GM18502 (cell line): ENCODE data around the gene SSTR3.

Source experiments
- ATAC-seq: cut with Tn5 transposase; IDR thresholded peaks from one replicate; pipeline ENCODE4 v1.9.1; 2021; ENCODE audit warnings: mild to moderate bottlenecking; ENCODE audit not compliant: unreplicated experiment, poor library complexity

SSTR3 gene

DNA sequence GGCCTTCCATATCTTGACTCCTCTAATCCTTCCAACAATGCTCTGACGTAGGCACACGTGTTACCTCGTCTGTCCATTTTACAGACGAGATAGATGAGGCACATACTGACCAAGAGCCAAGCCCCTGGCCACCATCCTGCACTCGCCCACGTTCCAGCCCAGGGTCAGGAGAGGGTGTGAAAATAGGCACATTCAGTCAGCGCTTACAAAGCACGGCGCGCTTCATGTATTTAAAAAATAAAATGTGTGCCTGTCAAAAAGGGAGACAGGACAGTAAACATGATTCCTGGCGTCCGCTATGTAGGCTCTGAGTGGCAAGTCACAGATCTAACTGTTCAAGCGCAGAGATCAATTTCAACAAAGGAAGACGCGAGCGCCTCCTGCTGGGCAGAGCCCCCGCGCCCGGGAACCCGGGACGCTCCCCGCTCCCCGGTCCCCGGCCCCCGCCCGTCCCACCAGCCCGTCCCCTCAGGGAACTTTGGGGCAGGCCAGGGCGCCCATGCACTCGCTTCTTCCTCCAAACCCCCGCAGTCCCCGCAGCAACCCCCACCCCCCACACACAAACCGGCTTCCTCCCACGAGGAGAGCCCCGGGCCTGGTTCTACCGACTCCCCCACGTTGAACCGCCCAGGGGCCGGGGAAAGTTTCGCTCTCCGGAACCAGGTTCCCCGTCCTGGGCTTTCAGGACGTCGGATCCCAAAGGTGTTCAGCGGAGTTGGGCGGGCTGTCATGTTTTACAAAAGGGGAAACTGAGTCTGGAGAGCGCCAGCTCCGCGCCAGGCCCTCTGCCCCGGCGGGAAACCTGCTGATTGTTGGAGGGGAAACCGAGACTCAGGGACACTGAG, 13.8 kb downstream of the SSTR3 start:
- peak; percentile 6 for ATAC-seq

DNA sequence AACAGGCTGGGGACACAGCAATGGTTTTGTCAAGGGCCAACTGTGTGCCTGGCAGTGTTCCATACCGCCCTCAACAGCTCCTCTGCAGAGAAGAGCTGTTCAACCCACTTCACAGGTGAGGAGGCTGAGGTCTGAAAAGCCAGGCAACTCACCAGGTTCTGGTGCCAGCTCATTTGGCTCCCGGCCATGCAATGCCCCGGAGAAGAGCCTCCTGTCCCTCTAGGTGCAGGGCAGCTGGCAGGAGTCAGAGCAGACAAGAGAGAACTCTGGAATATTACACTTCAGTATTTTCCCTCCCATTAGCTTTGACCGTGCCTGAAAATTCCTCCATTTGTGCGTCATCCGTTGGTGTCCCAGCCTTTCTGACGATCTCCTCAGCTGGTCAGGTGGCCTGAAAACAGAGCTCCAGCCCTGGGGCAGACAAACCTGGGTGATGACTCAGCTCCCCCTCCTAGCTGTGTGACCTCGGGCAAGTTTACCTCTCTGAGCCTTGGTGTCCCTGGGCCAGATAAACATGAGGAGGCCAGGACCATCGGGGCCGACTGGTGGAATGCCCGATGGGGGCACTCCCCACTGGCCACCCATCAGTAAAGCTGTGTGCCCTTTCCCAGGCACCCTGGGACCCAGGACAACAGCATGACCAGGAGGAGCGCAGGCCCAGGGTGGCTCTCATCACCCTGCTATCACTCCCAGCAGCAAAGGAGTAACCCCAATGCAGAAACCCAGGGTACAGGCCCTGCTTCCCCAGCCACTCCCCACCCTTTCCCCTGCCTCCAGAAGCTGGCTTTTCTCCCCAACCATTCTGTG, 14.6 kb downstream of the SSTR3 start:
- ATAC-seq, result no peak

DNA sequence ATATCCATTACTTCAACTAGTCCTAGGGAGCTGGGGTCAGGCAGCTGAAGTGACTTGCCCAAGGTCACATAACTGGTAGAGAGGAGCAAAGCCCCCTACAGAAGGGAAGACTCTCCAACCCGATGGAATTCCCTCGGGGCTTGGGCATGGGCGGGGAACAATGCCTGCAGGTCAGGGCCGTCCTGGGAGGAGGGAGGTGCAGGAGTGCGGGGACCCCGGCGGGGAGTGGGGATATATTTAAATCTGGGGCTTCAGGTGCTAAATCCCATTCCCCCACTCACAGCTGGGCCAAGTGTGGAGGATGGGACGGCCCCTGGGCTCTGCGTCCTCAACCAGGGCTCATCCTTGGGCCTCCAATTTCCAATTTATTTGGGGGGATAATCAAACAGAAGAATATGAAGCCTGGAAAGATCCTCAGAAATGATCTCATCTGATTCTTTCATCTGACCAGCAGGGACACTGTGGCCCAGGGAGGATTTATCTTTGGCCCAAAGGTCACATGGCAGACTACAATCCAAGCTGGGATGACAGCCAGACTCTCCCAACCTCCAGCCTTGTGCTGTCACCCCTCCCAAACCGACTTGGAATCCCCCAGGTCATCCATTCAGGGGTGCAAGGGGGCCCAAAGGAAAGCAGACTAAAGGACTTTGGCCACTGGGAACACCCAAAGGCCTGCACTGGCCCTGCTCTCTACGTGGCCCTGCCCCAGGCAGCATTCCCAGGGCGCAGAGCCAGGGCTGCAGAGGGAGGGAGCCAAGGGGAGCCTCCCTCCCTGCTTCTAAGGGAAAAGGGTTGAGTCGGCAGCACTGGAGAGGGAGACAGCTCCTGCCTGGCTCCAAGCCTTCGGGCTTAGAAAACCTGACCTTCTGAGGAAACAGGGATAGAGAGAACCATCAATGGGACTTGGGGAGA, 15.5 kb downstream of the SSTR3 start:
- no peak for ATAC-seq

DNA sequence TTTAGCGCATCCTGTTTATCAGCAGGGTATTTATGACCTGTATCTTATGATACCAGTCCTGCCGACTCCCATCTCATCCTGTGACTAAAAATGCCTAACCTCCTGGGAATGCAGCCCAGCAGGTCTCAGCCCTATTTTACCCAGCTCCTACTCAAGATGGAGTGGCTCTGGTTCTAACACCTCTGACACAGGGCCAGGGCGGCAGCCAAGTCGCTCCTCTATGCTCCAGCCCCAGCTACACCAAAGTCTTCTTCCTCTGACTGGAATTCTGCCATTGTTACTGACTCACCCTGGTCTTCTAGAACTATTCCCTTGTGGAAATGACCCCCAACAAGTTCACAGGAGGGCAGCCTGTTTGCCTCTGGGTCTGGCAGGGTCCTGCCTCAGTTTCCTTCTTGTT, 16.4 kb downstream of the SSTR3 start:
- ATAC-seq, result no peak

DNA sequence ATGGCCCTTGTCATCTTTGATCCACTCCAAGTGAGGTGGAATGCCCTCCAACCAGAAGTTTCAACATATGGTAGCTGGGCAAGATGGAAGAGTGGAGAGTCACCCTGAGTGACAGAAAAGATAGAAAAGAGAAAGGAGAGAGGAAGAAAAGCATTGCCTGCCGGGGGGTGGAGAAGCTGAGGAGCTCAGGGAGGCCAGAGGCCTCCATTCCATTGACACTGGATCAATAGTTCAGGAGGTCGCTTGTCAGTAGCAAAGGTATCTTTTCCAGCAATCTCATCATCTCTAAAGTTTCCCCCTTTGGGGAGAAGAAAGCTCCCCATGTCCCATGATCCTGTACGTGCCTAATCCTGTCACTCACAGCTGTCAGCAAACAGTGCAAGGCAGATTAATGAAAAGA, 17.5 kb downstream of the SSTR3 start:
- ATAC-seq, result no peak

DNA sequence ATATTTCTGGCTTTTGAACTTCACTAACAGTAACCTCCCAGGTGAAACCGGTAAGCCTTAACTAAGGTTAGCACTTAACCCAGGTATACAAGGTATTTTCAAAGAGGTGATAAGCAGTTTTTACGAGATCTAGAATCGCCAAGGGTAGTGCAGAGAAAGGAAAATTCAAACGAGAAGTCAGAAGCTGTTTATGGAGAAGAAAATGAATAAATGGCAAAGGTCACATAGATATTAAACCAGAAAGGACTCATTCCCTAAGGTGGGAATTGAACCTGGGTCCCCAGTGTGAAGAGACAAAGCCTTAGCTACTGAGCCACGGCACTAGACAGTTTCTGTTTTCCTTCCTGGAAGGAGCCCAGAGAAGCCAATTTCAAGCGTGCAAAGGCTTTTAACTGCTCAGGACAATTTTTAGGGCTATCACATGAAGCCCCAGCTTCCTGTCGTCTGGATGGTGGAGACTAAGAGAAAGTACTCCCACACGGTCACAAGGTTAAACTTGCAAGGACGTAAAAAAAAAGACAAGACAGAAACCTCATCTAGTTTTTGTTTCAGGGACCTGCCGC, 18.6 kb downstream of the SSTR3 start:
- ATAC-seq, result no peak

DNA sequence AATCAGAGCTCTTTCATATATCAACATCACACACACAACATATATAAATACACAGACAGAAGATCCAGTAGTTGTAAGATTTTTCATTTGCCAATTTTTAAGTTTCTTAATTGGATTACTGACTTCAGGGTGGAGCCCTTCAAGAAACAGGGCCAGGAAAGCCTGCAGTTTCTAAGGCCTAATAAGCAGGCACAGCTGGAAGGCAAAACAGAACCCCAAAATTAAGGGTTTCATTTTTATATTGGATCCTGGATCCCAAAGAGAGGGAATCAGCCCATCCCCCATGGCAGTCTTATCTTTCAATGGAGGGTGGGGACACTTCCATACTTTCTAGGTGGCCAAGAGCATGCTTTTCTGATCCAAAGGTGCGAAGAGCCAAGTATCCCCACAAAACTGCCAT, 19.5 kb downstream of the SSTR3 start:
- ATAC-seq, result no peak

DNA sequence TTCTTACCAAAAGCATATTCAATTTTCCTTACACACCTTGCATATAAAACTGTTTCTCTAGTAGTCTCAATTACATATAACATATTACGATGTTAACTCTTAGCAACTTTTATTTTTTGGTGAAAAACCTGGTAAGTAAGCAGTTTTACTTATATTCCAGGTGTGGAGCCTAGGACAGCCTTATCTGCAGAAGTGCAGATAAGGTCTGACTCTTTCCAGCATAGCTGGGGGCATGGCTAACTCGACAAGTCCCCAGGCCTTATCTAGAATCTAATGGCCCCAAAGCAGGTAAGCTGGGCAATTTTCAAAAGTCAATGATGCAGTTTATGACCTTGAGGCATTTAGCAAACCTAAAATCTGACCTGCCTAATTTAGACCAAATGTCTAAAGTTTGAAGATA, 20.1 kb downstream of the SSTR3 start:
- ATAC-seq, result no peak

DNA sequence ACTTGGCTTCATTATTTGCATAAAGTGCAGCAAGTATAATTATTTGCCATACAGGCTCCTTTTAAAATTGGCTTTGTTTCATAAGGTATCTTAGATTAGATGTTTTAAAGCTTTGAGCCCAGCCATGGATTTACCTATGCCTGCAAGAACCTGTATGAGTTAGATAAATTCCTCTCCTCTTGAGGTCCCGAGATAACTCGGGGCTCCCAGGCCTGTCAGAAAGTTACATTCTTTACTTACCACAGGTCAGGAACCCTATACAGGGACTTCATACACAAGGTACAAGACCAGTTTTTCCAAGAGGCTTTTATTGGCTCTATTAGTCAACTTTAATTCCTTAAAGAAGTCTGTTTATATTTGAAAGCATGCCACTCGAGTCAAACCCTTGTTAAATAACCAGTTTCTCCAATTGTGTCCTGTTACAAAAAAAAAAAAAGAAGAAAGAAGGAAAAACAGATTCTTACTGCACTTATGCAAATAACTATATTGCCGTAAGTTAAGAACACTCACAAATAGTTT, 22.0 kb downstream of the SSTR3 start:
- ATAC-seq, result no peak

DNA sequence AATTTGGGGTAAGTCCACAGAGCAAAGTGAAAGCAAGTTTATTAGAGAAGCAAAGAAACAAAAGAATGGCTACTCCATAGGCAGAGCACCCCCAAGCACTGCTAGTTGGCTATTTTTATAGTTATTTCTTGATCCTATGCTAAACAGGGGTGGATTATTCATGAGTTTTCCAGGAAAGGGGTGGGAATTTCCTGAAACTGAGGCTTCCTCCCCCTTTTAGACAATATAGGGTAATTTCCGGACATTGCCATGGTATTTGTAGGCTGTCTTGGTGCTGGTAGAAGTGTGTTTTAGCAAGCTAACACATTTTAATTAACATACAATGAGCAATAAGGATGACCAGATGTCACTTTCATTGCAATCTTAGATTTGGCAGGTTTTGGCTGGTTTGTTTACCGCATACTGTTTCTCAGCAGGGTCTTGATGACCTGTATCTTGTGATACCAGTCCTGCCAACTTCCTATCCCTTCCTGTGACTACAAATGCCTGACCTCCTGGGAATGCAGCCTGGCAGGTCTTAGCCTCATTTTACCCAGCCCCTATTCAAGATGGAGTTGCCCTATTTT, 23.3 kb downstream of the SSTR3 start:
- no peak for ATAC-seq

DNA sequence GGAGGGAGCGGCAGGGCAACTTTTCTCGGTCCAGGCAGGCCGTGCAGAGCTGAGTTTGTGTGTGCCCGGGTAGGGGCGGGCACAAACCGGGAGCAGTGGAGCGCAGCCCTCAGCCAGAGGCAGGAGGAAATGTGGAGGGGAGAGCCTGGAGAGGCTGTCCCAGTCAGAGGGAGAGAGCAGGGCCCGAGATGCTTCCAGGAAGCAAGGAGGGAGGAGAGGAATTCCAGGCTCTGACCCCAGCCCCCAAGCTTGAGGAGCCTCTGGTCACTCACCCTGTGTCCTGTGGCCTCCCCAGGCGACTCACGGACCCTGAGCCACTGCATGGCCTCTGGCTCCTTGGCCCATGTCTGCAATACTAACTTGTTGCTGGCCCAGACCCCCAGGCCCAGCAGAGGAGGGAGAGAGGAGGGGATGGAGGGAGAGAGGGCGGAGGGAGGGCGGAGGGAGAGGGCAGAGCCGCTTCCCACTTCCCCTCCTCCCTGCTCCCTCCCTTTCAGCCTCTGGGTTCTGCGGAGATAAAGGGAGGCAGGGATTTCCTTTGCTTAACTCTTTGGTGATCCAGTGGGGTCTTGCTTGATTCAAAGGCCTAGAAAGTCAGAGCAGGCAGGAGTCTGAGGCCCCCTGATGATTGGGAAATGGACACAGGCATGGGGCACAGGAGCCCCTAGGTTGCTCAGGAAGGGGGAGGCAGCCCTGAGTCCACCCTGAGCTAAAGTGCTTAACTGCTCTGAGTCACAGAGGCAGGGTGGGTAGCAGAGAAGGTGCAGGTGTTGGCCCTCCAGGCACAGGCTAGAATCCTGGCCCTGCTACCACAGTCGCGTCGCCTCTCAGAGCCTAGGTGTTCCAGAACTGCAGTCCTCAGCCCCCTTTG, 24.2 kb downstream of the SSTR3 start, which contains the start of gene C1QTNF6:
C1QTNF6 (minus strand) TSS at position 357 of the 871 bp plus-strand sequence; CDS start at position 323, 34 bp downstream.
- ATAC-seq, result no peak

DNA sequence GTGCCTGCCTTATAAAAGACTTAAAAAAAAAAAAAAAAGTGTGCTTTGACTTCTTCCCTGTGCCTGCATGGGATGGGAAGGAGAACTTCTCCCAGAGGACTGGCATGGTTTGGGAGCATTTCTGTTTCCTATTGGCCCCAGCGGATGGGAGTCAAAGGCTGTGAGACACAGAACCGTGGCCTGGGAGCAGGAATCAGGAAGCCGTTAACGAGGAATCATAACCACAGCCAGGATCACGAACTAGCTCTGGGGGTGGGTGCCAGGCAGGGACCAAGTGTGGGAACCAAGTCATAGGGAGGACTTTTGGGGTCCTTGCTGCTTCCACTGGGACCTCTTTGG, 24.8 kb downstream of the SSTR3 start:
- no peak for ATAC-seq

DNA sequence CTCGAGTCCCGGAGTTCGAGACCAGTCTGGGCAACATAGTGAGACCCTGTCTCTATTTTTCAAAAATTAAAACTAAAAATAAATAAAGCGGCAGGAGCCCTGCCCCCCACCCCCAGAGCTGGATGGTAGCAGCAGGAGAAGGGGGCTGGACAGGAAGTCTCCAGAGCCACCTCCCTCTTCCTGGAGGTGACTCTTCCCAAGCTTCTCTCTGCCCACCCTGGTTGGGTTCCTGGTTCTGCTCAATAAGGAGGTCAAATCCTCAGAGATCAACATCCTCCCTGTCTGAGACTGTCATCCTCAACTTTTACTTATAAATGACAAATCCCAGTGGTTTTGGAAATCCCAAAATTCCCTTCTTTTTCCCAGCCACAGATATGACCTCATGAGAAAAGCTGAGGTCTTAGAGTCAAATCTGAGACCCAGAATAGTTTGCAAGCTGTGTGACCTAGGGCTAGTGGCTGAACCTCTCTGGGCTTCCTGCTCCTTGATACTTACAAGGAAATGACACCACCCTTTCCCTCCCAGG, 25.2 kb downstream of the SSTR3 start:
- ATAC-seq, result no peak

DNA sequence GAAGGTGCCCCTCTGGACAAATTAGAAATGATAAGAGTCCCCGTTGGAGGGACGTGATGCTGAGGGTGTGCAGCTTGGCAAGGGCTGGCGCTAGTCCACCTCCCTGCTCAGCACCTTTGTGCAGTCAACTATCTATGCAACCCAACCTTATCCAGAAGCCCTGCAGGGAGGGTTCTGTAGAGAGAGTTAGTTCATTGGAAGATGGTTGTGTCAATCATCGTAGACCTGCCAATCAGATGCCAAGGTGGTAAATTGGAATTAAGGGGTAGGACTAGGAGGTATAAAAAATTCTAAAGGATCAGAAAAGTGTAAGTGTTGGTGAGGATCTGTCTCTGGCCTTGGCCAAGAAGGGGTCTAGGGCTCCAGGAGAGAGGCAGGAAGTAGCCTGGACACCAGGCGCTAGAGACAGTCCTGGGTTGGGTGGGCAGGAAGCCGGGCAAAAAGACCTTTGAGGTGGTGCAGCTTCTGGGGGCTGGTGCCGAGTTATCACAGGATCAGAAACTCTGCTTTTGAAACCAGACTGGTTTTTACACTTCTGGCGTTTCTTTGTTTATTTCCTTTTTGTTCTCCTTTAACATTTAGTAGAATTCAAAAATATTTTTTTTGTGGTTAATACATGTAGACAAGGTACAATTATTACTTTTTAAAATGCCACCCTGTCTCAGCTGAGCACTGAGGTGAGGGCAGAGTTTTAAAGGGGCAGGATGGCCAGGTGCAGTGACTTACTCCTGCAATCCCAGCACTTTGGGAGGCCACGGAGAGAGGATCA, 25.9 kb downstream of the SSTR3 start:
- no peak for ATAC-seq

DNA sequence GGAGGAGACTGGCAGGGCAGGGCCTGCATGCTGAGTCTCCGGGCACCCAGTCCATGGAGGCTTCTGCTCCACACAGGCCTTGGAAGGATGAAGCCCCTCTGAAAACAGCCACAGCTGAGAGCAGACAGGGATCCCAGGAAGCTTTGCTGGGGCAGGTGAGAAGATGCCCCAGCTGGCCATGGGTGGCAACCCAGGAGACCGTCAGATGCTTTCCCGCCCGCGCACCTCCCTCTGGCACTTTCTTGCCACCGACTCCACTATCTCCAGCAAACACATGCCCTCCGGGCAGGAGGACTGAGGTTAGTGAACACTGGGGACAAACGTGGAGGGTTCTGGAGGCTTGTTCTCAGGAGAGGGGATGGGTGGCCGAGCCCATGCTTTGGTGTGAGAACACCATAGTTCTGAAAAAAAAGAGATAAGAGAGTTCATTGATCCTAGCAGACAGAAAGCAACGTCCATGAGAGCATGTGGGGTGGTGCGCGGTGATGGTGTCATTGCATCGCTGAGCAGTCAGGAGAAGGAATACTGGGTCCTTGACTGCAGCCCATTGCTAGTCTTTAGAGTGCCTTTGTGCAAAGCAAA, 26.5 kb downstream of the SSTR3 start:
- no peak for ATAC-seq

DNA sequence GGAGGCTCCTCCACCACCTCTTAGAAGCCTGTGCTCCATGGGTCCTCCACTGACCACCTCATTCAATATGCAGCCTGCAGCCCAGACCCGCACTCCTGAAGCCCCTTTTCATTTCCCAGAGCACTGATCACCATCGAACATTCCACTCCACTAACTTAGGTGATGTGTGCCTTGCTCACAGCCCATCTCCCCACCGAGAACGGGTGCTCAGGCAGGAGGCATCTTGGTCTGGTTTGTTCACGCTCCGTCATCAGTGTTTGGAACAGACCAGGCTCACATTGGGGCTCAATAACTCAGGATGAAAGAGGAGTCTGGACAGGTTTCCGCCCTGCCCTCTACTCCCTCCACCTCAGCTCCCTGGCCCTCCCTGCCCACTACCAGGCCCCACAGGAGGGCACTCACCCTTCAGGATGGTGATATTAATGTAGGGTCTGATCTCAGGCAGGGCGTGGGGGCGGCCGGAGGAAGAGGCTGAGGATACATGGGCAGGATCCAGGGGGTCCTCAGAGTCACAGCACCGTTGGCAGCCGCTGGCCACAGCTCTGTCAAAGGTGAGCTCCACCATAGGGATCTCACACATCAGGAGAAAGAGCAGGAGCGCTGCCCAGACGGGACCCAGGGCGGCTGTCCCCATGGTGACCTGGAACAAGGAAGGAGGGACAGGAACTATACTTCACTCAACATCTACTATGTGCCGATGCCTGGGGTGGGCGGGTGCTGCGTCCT, 27.3 kb downstream of the SSTR3 start:
- no peak for ATAC-seq

DNA sequence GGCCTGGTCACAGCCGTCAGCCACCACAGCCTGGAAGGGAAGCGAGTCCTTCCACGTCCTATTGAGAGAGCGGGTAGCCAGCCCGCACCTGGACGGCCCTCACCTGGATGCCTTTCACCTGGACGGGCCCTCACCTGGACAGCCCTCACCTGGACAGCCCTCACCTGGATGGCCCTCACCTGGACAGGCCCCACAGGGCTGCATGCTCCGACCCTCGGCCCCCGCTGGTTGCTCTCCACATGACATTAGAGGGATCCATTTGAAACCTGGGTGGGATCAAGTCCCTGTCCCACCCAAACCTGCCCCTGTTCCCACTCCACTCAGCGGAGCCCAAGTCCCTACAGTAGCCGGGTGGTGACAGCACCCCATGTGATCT, 27.9 kb downstream of the SSTR3 start:
- ATAC-seq, result no peak
